Neural progenitor cell (in vitro differentiated cells): ENCODE measurements around the gene MAGOHB. TPM values are rescaled to one million over a fixed set of nuclear protein-coding genes. Genes with fewer than 3 reads are reported as not detected.

Experiments
- DNase-seq: peaks from one replicate; pipeline ENCODE4 v3.0.0-alpha.2; 2016; ENCODE audit warnings: low spot score
- H2AFZ ChIP-seq: fragments of 200-600 bp; sonication (generic); replicated peaks from 2 replicates; pipeline ENCODE4 v1.6.1; 2016; ENCODE audit warnings: antibody characterized with exemption
- H3F3A ChIP-seq: fragments of 200-600 bp; sonication (generic); 2 replicates; pipeline ENCODE4 v1.6.1; 2016; ENCODE audit warnings: antibody characterized with exemption, low read depth
- H3K27ac ChIP-seq: fragments of 200-600 bp; sonication (generic); 2 replicates; pipeline ENCODE4 v1.5.1; 2016; ENCODE audit warnings: mild to moderate bottlenecking
- H3K27me3 ChIP-seq: fragments of 200-600 bp; sonication (generic); 2 replicates; pipeline ENCODE4 v1.6.1; 2016; ENCODE audit warnings: mild to moderate bottlenecking, moderate library complexity
- H3K36me3 ChIP-seq: fragments of 200-600 bp; sonication (generic); 2 replicates; pipeline ENCODE4 v1.5.1; 2016
- H3K4me1 ChIP-seq: fragments of 200-600 bp; sonication (generic); 2 replicates; pipeline ENCODE4 v1.6.1; 2016; ENCODE audit warnings: mixed run types
- H3K4me2 ChIP-seq: fragments of 200-600 bp; sonication (generic); 2 replicates; pipeline ENCODE4 v1.6.1; 2016
- H3K4me3 ChIP-seq: fragments of 200-600 bp; sonication (generic); 2 replicates; pipeline ENCODE4 v1.5.1; 2016
- H3K79me2 ChIP-seq: fragments of 200-600 bp; sonication (generic); 2 replicates; pipeline ENCODE4 v1.6.1; 2016; ENCODE audit warnings: low read depth
- H3K9ac ChIP-seq: fragments of 200-600 bp; sonication (generic); 2 replicates; pipeline ENCODE4 v1.6.1; 2016
- H3K9me3 ChIP-seq: fragments of 200-600 bp; sonication (generic); 2 replicates; pipeline ENCODE4 v1.5.1; 2016; ENCODE audit warnings: low read depth
- H4K20me1 ChIP-seq: fragments of 200-600 bp; sonication (generic); 2 replicates; pipeline ENCODE4 v1.6.1; 2016; ENCODE audit warnings: low read depth
- H3K27ac Mint-ChIP-seq: 3 replicates; pipeline ENCODE4 v1.8.0; 2021; ENCODE audit warnings: mixed read lengths
- H3K27me3 Mint-ChIP-seq: 2 replicates; pipeline ENCODE4 v1.8.0; 2022; ENCODE audit warnings: low read depth, mild to moderate bottlenecking, inconsistent platforms, moderate library complexity, mixed read lengths; ENCODE audit not compliant: insufficient read depth
- H3K36me3 Mint-ChIP-seq: 3 replicates; pipeline ENCODE4 v1.8.0; 2021; ENCODE audit warnings: mixed read lengths
- H3K4me1 Mint-ChIP-seq: 3 replicates; pipeline ENCODE4 v1.8.0; 2021; ENCODE audit warnings: mixed read lengths
- H3K4me3 Mint-ChIP-seq: 3 replicates; pipeline ENCODE4 v1.8.0; 2021; ENCODE audit warnings: mild to moderate bottlenecking, moderate library complexity, mixed read lengths
- H3K9me3 Mint-ChIP-seq: 3 replicates; pipeline ENCODE4 v1.8.0; 2020; ENCODE audit warnings: mixed read lengths
- CTCF ChIP-seq: fragments of 200-600 bp; sonication (generic); IDR thresholded peaks from 2 replicates; pipeline ENCODE4 v1.5.1; 2017; ENCODE audit warnings: antibody characterized with exemption, mild to moderate bottlenecking
- EZH2 ChIP-seq: fragments of 200-600 bp; sonication (generic); IDR thresholded peaks from 2 replicates; pipeline ENCODE4 v1.6.1; 2017; ENCODE audit warnings: antibody characterized with exemption, mild to moderate bottlenecking, moderate library complexity
- EZH2phosphoT487 ChIP-seq: fragments of 200-600 bp; sonication (generic); IDR thresholded peaks from 2 replicates; pipeline ENCODE4 v1.6.1; 2017; ENCODE audit warnings: antibody characterized with exemption
- total RNA-seq: library from RNA; depleted of rRNA; stranded (reverse); fragments of >200 nt; gene quantifications from 2 replicates; pipeline ENCODE4 v1.2.3, GENCODE V29; 2015; ENCODE audit warnings: low replicate concordance

The MAGOHB gene
- total RNA-seq, 1 donor from 2014 or later = 53.5 TPM

GRCh38 chr12:10571141-10571540 is 42.3 kb downstream of the MAGOHB start:
- no peak overlapping the region for H3K9ac ChIP-seq
- TF ChIP-seq CTCF (no peak), EZH2phosphoT487 (no peak), EZH2 (no peak)
- H3K27ac Mint-ChIP-seq = no peak overlapping the region

DNA sequence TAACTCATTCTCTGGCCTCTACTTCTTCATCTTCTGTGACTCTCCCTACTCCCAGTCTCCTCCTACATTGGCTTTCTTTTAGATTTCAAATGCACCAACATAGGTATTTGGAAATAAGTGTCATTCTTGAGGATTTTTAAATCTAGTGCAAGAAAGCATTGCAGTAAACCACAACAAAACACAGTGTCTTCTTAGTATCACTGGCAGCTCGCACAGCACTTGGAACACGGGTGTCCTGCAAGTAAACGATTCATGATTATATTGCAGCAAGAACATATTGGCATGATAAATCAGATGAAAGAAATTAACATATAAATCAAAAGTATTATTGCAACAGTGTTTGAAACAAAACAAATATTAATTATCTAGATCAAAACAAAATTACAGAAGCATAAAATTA is 45.6 kb downstream of the MAGOHB start:
- no peak overlapping the region for H3K27ac Mint-ChIP-seq
- no peaks in the 10 kb centered on the region for H3K27me3 ChIP-seq
- H2AFZ ChIP-seq = no peak overlapping the region
- H3K79me2 ChIP-seq = no peaks in the 10 kb centered on the region
- H3K4me3 ChIP-seq = no peak overlapping the region
- H3K27ac ChIP-seq = no peak overlapping the region
- H3K4me1 ChIP-seq = no peaks in the 10 kb centered on the region
- TF ChIP-seq EZH2 = no peak
- peaks cover 8% of the 10 kb centered on the region for H3K4me1 Mint-ChIP-seq
- no peak overlapping the region for H3K4me3 Mint-ChIP-seq
- H3K27me3 Mint-ChIP-seq = peaks cover 4% of the 10 kb centered on the region
- no peaks in the 10 kb centered on the region for H4K20me1 ChIP-seq
- H3K9me3 ChIP-seq = no peaks in the 10 kb centered on the region
- no peak overlapping the region for H3K4me2 ChIP-seq
- no peak for DNase-seq
- H3K36me3 Mint-ChIP-seq = no peaks in the 10 kb centered on the region
- H3K9ac ChIP-seq = no peak overlapping the region
- no peaks in the 10 kb centered on the region for H3K36me3 ChIP-seq
- no peaks in the 10 kb centered on the region for H3F3A ChIP-seq
- peaks cover 8% of the 10 kb centered on the region for H3K9me3 Mint-ChIP-seq

More at GRCh38 chr12:10571141-10571540, 42.3 kb downstream of the MAGOHB start:
- Mint-ChIP-seq H3K9me3 (peaks cover 8% of the 10 kb centered on the region), H3K4me3 (no peak overlapping the region), H3K36me3 (no peaks in the 10 kb centered on the region), H3K4me1 (peaks cover 16% of the 10 kb centered on the region), H3K27me3 (peaks cover 4% of the 10 kb centered on the region)
- H4K20me1 ChIP-seq = no peaks in the 10 kb centered on the region
- no peaks in the 10 kb centered on the region for H3F3A ChIP-seq
- H3K4me3 ChIP-seq = no peak overlapping the region
- H3K4me2 ChIP-seq = no peak overlapping the region
- H3K27ac ChIP-seq = no peak overlapping the region
- H3K4me1 ChIP-seq = no peaks in the 10 kb centered on the region
- H3K79me2 ChIP-seq = no peaks in the 10 kb centered on the region
- H3K9me3 ChIP-seq = no peaks in the 10 kb centered on the region
- no peaks in the 10 kb centered on the region for H3K27me3 ChIP-seq
- no peak for DNase-seq
- H3K36me3 ChIP-seq = no peaks in the 10 kb centered on the region
- H2AFZ ChIP-seq = no peak overlapping the region

- Mint-ChIP-seq H3K27ac (no peak overlapping the region), H3K36me3 (no peaks in the 10 kb centered on the region), H3K4me1 (no peaks in the 10 kb centered on the region), H3K4me3 (no peak overlapping the region), H3K27me3 (no peaks in the 10 kb centered on the region), H3K9me3 (no peaks in the 10 kb centered on the region)
- no peak overlapping the region for H3K4me2 ChIP-seq
- no peaks in the 10 kb centered on the region for H3K27me3 ChIP-seq
- no peaks in the 10 kb centered on the region for H3K36me3 ChIP-seq
- no peaks in the 10 kb centered on the region for H3K79me2 ChIP-seq
- no peak for DNase-seq
- TF ChIP-seq EZH2phosphoT487 (no peak), EZH2 (no peak), CTCF (no peak)
- no peak overlapping the region for H3K9ac ChIP-seq
- H3K27ac ChIP-seq = no peak overlapping the region
- no peak overlapping the region for H3K4me3 ChIP-seq
- no peaks in the 10 kb centered on the region for H3K4me1 ChIP-seq
- no peaks in the 10 kb centered on the region for H4K20me1 ChIP-seq
- H3F3A ChIP-seq = no peaks in the 10 kb centered on the region
- H2AFZ ChIP-seq = no peak overlapping the region
- no peaks in the 10 kb centered on the region for H3K9me3 ChIP-seq
These were observed 49.4 kb downstream of the MAGOHB start for GRCh38 chr12:10563966-10564365.

DNA sequence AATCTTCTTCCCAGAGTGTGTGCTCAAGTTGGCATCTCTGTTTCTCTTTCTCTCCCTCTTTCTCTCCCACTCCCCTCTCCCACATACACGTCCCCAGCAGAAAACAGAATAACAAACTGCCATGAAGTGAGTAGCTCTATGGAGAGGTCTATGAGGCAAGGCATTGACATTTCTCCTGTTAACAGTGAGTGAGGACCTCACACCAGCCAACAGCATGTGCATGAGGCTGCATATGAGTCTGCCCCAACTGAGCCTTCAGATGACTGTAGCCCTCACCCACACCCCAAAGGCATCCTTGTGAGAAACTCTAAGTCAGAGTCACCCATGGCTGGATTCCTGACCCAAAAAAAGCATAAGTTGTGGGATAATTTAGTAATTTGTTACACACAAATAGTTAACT is 50.4 kb downstream of the MAGOHB start:
- Mint-ChIP-seq H3K4me1 (no peaks in the 10 kb centered on the region), H3K36me3 (no peaks in the 10 kb centered on the region), H3K9me3 (no peaks in the 10 kb centered on the region), H3K27me3 (no peaks in the 10 kb centered on the region), H3K4me3 (no peak overlapping the region), H3K27ac (no peak overlapping the region)
- Histone ChIP-seq H3K79me2 (no peaks in the 10 kb centered on the region), H3K4me2 (no peak overlapping the region), H3K9me3 (no peaks in the 10 kb centered on the region), H3K4me3 (no peak overlapping the region), H3F3A (no peaks in the 10 kb centered on the region), H3K27ac (no peak overlapping the region), H3K36me3 (no peaks in the 10 kb centered on the region), H3K27me3 (no peaks in the 10 kb centered on the region), H2AFZ (no peak overlapping the region), H4K20me1 (no peaks in the 10 kb centered on the region), H3K4me1 (no peaks in the 10 kb centered on the region), H3K9ac (no peak overlapping the region)
- TF ChIP-seq CTCF = no peak
- TF ChIP-seq EZH2phosphoT487 = no peak
- no peak for TF ChIP-seq EZH2
- no peak for DNase-seq
